H9 (cell line): ENCODE data around the gene SELENBP1. TPM values are rescaled to one million over a fixed set of nuclear protein-coding genes. Genes with fewer than 3 reads are reported as not detected.

Experiments used
- DNase-seq: peaks from one replicate; pipeline ENCODE4 v3.0.0-alpha.2; 2017
- H2AFZ ChIP-seq: one replicate; pipeline ENCODE4 v1.6.1; 2013; ENCODE audit warnings: mild to moderate bottlenecking, low read length, control low read depth, moderate library complexity
- H2AK5ac ChIP-seq: 2 replicates; pipeline ENCODE4 v1.6.1; 2013; ENCODE audit warnings: low read length, control low read depth, mixed read lengths; ENCODE audit not compliant: insufficient read length
- H2BK120ac ChIP-seq: one replicate; pipeline ENCODE4 v1.6.1; 2013; ENCODE audit warnings: low read depth, mild to moderate bottlenecking, low read length, control low read depth, inconsistent platforms; ENCODE audit not compliant: poor library complexity, severe bottlenecking
- H2BK12ac ChIP-seq: 2 replicates; pipeline ENCODE4 v1.6.1; 2013; ENCODE audit warnings: low read length, control low read depth, mixed read lengths, low read depth; ENCODE audit not compliant: insufficient read length
- H2BK15ac ChIP-seq: 2 replicates; pipeline ENCODE4 v1.6.1; 2013; ENCODE audit warnings: low read depth, low read length, control low read depth
- H2BK20ac ChIP-seq: one replicate; pipeline ENCODE4 v1.6.1; 2013; ENCODE audit warnings: low read depth, mild to moderate bottlenecking, low read length, control low read depth, inconsistent platforms; ENCODE audit not compliant: poor library complexity, severe bottlenecking
- H2BK5ac ChIP-seq: 2 replicates; pipeline ENCODE4 v1.6.1; 2013; ENCODE audit warnings: low read length, control low read depth, mixed read lengths; ENCODE audit not compliant: insufficient read length
- H3K14ac ChIP-seq: 2 replicates; pipeline ENCODE4 v1.6.1; 2013; ENCODE audit warnings: low read length, control low read depth; ENCODE audit not compliant: insufficient read depth
- H3K18ac ChIP-seq: 2 replicates; pipeline ENCODE4 v1.6.1; 2013; ENCODE audit warnings: low read depth, mild to moderate bottlenecking, mixed read lengths, low read length, control low read depth; ENCODE audit not compliant: insufficient read length
- H3K23ac ChIP-seq: 2 replicates; pipeline ENCODE4 v1.6.1; 2013; ENCODE audit warnings: low read length, control low read depth, mixed read lengths, low read depth; ENCODE audit not compliant: insufficient read length
- H3K23me2 ChIP-seq: 2 replicates; pipeline ENCODE4 v1.6.1; 2013; ENCODE audit warnings: low read depth, mild to moderate bottlenecking, mixed read lengths, low read length, control low read depth; ENCODE audit not compliant: insufficient read length, poor library complexity, severe bottlenecking
- H3K27ac ChIP-seq: 2 replicates; pipeline ENCODE4 v1.5.1; 2013; ENCODE audit warnings: low read length, control low read depth, mixed read lengths, low read depth; ENCODE audit not compliant: insufficient read length
- H3K27me3 ChIP-seq: 2 replicates; pipeline ENCODE4 v1.6.1; 2013; ENCODE audit warnings: low read length, control low read depth, inconsistent platforms; ENCODE audit not compliant: insufficient read depth
- H3K4ac ChIP-seq: 2 replicates; pipeline ENCODE4 v1.6.1; 2013; ENCODE audit warnings: low read depth, mild to moderate bottlenecking, control low read depth, inconsistent platforms, low read length, moderate library complexity
- H3K4me1 ChIP-seq: 2 replicates; pipeline ENCODE4 v1.6.1; 2013; ENCODE audit warnings: low read length, control low read depth, inconsistent platforms; ENCODE audit not compliant: insufficient read depth
- H3K4me2 ChIP-seq: 2 replicates; pipeline ENCODE4 v1.6.1; 2013; ENCODE audit warnings: low read length, control low read depth, mixed read lengths; ENCODE audit not compliant: insufficient read length, insufficient read depth
- H3K56ac ChIP-seq: 2 replicates; pipeline ENCODE4 v1.6.1; 2013; ENCODE audit warnings: low read depth, mild to moderate bottlenecking, mixed read lengths, low read length, control low read depth; ENCODE audit not compliant: insufficient read length
- H3K79me1 ChIP-seq: 2 replicates; pipeline ENCODE4 v1.6.1; 2013; ENCODE audit warnings: low read depth, mild to moderate bottlenecking, moderate library complexity, low read length, control low read depth, inconsistent platforms; ENCODE audit not compliant: insufficient read depth, poor library complexity, severe bottlenecking
- H3K79me2 ChIP-seq: 2 replicates; pipeline ENCODE4 v1.6.1; 2013; ENCODE audit warnings: low read length, control low read depth, inconsistent platforms; ENCODE audit not compliant: insufficient read depth
- H3K9ac ChIP-seq: 2 replicates; pipeline ENCODE4 v1.6.1; 2013; ENCODE audit warnings: low read length, control low read depth, mixed read lengths; ENCODE audit not compliant: insufficient read length; ENCODE audit errors: extremely low read depth
- H3K9me3 ChIP-seq: one replicate; pipeline ENCODE4 v1.6.1; 2013; ENCODE audit warnings: low read depth, low read length, inconsistent platforms; ENCODE audit not compliant: control insufficient read depth
- H3T11ph ChIP-seq: one replicate; pipeline ENCODE4 v1.6.1; 2013; ENCODE audit warnings: mild to moderate bottlenecking, low read length, control low read depth, inconsistent platforms
- H4K20me1 ChIP-seq: one replicate; pipeline ENCODE4 v1.6.1; 2013; ENCODE audit not compliant: control insufficient read depth, insufficient read length, insufficient read depth
- H4K5ac ChIP-seq: 2 replicates; pipeline ENCODE4 v1.6.1; 2013; ENCODE audit warnings: low read depth, mild to moderate bottlenecking, mixed read lengths, low read length, control low read depth; ENCODE audit not compliant: insufficient read length
- H4K8ac ChIP-seq: replicated peaks from 2 replicates; pipeline ENCODE4 v1.6.1; 2013; ENCODE audit warnings: low read length, control low read depth, mixed read lengths, low read depth; ENCODE audit not compliant: insufficient read length
- H4K91ac ChIP-seq: 2 replicates; pipeline ENCODE4 v1.6.1; 2013; ENCODE audit warnings: low read depth, mild to moderate bottlenecking, moderate library complexity, mixed read lengths, low read length, control low read depth; ENCODE audit not compliant: insufficient read length
- H3K27ac Mint-ChIP-seq, 3 experiments: 2 replicates in 2 of 3; 3 replicates in 1 of 3; pipeline ENCODE4 v1.8.0; 2020 to 2021; ENCODE audit warnings: mixed read lengths in 3 of 3, mild to moderate bottlenecking in 1 of 3, moderate library complexity in 1 of 3
- H3K27me3 Mint-ChIP-seq: 2 replicates; pipeline ENCODE4 v1.8.0; 2021; ENCODE audit warnings: low read depth, mild to moderate bottlenecking, moderate library complexity, mixed read lengths
- H3K36me3 Mint-ChIP-seq, 3 experiments: 2 replicates in 2 of 3; 3 replicates in 1 of 3; pipeline ENCODE4 v1.8.0; 2020 to 2021; ENCODE audit warnings: low read depth in 3 of 3, mixed read lengths in 3 of 3; ENCODE audit not compliant: insufficient read depth in 1 of 3
- H3K4me1 Mint-ChIP-seq, 2 experiments: 2 replicates each; pipeline ENCODE4 v1.8.0; 2020; ENCODE audit warnings: mixed read lengths in 2 of 2
- H3K4me3 Mint-ChIP-seq, 2 experiments: 2 replicates in 1 of 2; 3 replicates in 1 of 2; pipeline ENCODE4 v1.8.0; 2020 to 2021; ENCODE audit warnings: mild to moderate bottlenecking in 2 of 2, mixed read lengths in 2 of 2, moderate library complexity in 1 of 2
- H3K9me3 Mint-ChIP-seq, 2 experiments: 2 replicates in 1 of 2; 3 replicates in 1 of 2; pipeline ENCODE4 v1.8.0; 2020; ENCODE audit warnings: mild to moderate bottlenecking in 2 of 2, mixed read lengths in 2 of 2, moderate library complexity in 1 of 2
- CTCF ChIP-seq: fragments of 200-600 bp; sonication (generic); conservative IDR thresholded peaks from 3 replicates; pipeline ENCODE4 v1.8.0; 2021; ENCODE audit warnings: antibody characterized with exemption, mild to moderate bottlenecking
- WGBS: extraction: QIAGEN DNeasy Blood & Tissue Kit; methylation state at CpG from one replicate; pipeline ENCODE4 v1.1.7; 2013; ENCODE audit warnings: missing lambda C conversion rate, low lambda C conversion rate, mixed read lengths; ENCODE audit not compliant: insufficient read length; ENCODE audit errors: extremely low coverage; 5-methylcytosine and 5-hydroxymethylcytosine counted together
- total RNA-seq: library from RNA; stranded (reverse); gene quantifications from 2 replicates; pipeline ENCODE4 v1.2.1, GENCODE V29; 2021

Gene SELENBP1
- total RNA-seq, 1 experiment from 2014 or later: 14.2 TPM

GRCh38 chr1:151346769-151347522 lies 25.6 kb downstream of the SELENBP1 start, which contains the start of gene RFX5:
Gene RFX5 (minus strand): TSS chr1:151347252. CDS start chr1:151346320, 932 bp downstream.
- peak within 1 kb of the TSS; percentile 92 for H4K91ac ChIP-seq
- no peak within 1 kb of the TSS for H4K8ac ChIP-seq
- peak within 1 kb of the TSS; percentile 100 for H2BK120ac ChIP-seq
- H2BK12ac ChIP-seq: peak within 1 kb of the TSS; percentile 95
- H4K20me1 ChIP-seq: peaks cover 2% of the 10 kb centered on the region
- H2AK5ac ChIP-seq: peak within 1 kb of the TSS; percentile 93
- peak within 1 kb of the TSS; percentile 89 for H3T11ph ChIP-seq
- TF ChIP-seq CTCF: no peak
- Mint-ChIP-seq H3K27ac (peak within 1 kb of the TSS; percentile 100), H3K9me3 (peaks cover 5 to 10% of the 10 kb centered on the region in 2 experiments), H3K27me3 (no peaks in the 10 kb centered on the region), H3K36me3 (peaks cover 32 to 58% (median 49%) of the 10 kb centered on the region in 3 experiments), H3K4me3 (peak within 1 kb of the TSS; percentile 91), H3K4me1 (peaks cover 19 to 22% of the 10 kb centered on the region in 2 experiments)
- H3K79me2 ChIP-seq: peaks cover 1% of the 10 kb centered on the region; the same call in 1 of the 2 replicates
- peak within 1 kb of the TSS; percentile 77 for H2BK5ac ChIP-seq
- DNase-seq: peak; percentile 99
- peak within 1 kb of the TSS; percentile 97 for H4K5ac ChIP-seq
- H3K9me3 ChIP-seq: no peaks in the 10 kb centered on the region
- no peak within 1 kb of the TSS for H2BK15ac ChIP-seq
- peak within 1 kb of the TSS; percentile 98 for H2BK20ac ChIP-seq
- H3K27me3 ChIP-seq: no peaks in the 10 kb centered on the region
- H3K4ac ChIP-seq: peak within 1 kb of the TSS; percentile 84
- peak within 1 kb of the TSS; percentile 96 for H3K14ac ChIP-seq
- H3K18ac ChIP-seq: peak within 1 kb of the TSS; percentile 97
- WGBS: no CpG with 5 or more reads among the region's 38 CpGs
- peak within 1 kb of the TSS; percentile 96 for H3K56ac ChIP-seq
- no peaks in the 10 kb centered on the region; the same call in 1 of the 2 replicates for H3K4me1 ChIP-seq
- H3K23me2 ChIP-seq: peaks cover 11% of the 10 kb centered on the region
- H3K27ac ChIP-seq: peak within 1 kb of the TSS; percentile 99
- H2AFZ ChIP-seq: peak within 1 kb of the TSS; percentile 78
- peak within 1 kb of the TSS; percentile 96 for H3K9ac ChIP-seq
- peaks cover 9% of the 10 kb centered on the region for H3K79me1 ChIP-seq
- no peak within 1 kb of the TSS for H3K23ac ChIP-seq
- peak within 1 kb of the TSS; percentile 85 for H3K4me2 ChIP-seq
